ENCODE measurements around the gene ZNF107. TPM values are rescaled to one million over a fixed set of nuclear protein-coding genes. Genes with fewer than 3 reads are reported as not detected.

ZNF107 gene
- total and polyA plus RNA-seq, 2 of the 13 experiments (the other 11 are each of a cell fraction or from before 2014, with no cell fraction given) = 2.5 to 5.4 TPM

DNA sequence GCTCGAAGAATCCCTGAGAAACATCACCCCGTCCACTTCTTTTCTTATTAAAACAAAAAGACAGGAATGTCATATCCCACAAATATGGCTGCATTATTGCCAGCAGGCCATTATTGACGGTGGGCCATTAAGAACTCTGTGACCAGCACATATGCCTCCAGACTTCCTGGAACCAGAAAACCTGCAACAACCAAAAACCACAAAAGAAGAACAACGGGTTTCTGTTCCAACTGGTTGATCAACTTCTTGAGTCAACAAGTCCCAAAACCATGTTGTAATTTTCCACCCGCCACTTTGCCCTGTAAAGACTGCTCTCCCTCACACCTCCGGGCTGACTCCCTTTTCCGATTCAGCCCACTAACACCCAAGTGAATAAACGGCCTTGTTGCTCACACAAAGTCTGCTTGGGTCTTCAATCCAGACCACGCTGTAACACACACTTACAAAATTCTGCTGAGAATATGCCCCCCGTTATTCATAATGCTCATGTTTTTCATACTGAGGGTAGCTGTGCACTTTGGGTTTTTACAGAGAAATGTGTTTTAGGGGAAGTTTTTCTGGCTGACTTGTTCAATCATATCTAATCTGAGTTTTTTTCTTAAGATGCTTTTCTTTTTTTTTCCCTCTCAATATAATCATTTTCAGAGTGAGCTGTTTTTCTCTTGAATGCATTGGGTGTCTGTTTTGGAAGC lies 20.7 kb downstream of the ZNF107 start (continued):
- TF ChIP-seq ZNF253 (CRISPR knock-in tag; IDR thresholded peaks at IDR 0.05; ENCODE audit: borderline replicate concordance) (no peak), ETV5 (CRISPR knock-in tag; IDR thresholded peaks at IDR 0.05; ENCODE audit: borderline replicate concordance) (peak; percentile 21; the same call in 1 of the 2 replicates), BHLHE40 (IDR thresholded peaks at IDR 0.05; ENCODE audit: low read length) (no peak), KLF9 (CRISPR knock-in tag; IDR thresholded peaks at IDR 0.05; ENCODE audit: low read depth) (no peak), ZNF101 (CRISPR knock-in tag; IDR thresholded peaks at IDR 0.05; ENCODE audit: borderline replicate concordance, low read depth) (no peak), SALL2 (CRISPR knock-in tag; IDR thresholded peaks at IDR 0.05) (no peak), ZNF34 (CRISPR knock-in tag; IDR thresholded peaks at IDR 0.05; ENCODE audit: borderline replicate concordance) (no peak), SIN3B (IDR thresholded peaks at IDR 0.05; ENCODE audit: low read length) (no peak)
- TF ChIP-seq, protein P1, sequence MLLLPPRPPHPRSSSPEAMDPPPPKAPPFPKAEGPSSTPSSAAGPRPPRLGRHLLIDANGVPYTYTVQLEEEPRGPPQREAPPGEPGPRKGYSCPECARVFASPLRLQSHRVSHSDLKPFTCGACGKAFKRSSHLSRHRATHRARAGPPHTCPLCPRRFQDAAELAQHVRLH (CRISPR knock-in tag; IDR thresholded peaks at IDR 0.05; ENCODE audit: borderline replicate concordance, low read depth) = 0 out of 2 replicates have a peak, but pooled peaks have one; percentile 33
- TF ChIP-seq, protein P2, sequence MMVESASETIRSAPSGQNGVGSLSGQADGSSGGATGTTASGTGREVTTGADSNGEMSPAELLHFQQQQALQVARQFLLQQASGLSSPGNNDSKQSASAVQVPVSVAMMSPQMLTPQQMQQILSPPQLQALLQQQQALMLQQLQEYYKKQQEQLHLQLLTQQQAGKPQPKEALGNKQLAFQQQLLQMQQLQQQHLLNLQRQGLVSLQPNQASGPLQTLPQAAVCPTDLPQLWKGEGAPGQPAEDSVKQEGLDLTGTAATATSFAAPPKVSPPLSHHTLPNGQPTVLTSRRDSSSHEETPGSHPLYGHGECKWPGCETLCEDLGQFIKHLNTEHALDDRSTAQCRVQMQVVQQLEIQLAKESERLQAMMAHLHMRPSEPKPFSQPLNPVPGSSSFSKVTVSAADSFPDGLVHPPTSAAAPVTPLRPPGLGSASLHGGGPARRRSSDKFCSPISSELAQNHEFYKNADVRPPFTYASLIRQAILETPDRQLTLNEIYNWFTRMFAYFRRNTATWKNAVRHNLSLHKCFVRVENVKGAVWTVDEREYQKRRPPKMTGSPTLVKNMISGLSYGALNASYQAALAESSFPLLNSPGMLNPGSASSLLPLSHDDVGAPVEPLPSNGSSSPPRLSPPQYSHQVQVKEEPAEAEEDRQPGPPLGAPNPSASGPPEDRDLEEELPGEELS (CRISPR knock-in tag; IDR thresholded peaks at IDR 0.05) = 0 out of 2 replicates have a peak, but pooled peaks have one; percentile 28
- TF ChIP-seq, protein P3, sequence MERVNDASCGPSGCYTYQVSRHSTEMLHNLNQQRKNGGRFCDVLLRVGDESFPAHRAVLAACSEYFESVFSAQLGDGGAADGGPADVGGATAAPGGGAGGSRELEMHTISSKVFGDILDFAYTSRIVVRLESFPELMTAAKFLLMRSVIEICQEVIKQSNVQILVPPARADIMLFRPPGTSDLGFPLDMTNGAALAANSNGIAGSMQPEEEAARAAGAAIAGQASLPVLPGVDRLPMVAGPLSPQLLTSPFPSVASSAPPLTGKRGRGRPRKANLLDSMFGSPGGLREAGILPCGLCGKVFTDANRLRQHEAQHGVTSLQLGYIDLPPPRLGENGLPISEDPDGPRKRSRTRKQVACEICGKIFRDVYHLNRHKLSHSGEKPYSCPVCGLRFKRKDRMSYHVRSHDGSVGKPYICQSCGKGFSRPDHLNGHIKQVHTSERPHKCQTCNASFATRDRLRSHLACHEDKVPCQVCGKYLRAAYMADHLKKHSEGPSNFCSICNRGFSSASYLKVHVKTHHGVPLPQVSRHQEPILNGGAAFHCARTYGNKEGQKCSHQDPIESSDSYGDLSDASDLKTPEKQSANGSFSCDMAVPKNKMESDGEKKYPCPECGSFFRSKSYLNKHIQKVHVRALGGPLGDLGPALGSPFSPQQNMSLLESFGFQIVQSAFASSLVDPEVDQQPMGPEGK (CRISPR knock-in tag; IDR thresholded peaks at IDR 0.05) = no peak
- TF ChIP-seq, protein P4, sequence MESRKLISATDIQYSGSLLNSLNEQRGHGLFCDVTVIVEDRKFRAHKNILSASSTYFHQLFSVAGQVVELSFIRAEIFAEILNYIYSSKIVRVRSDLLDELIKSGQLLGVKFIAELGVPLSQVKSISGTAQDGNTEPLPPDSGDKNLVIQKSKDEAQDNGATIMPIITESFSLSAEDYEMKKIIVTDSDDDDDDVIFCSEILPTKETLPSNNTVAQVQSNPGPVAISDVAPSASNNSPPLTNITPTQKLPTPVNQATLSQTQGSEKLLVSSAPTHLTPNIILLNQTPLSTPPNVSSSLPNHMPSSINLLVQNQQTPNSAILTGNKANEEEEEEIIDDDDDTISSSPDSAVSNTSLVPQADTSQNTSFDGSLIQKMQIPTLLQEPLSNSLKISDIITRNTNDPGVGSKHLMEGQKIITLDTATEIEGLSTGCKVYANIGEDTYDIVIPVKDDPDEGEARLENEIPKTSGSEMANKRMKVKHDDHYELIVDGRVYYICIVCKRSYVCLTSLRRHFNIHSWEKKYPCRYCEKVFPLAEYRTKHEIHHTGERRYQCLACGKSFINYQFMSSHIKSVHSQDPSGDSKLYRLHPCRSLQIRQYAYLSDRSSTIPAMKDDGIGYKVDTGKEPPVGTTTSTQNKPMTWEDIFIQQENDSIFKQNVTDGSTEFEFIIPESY (CRISPR knock-in tag; IDR thresholded peaks at IDR 0.05) = peak; percentile 85
- TF ChIP-seq, protein P5, sequence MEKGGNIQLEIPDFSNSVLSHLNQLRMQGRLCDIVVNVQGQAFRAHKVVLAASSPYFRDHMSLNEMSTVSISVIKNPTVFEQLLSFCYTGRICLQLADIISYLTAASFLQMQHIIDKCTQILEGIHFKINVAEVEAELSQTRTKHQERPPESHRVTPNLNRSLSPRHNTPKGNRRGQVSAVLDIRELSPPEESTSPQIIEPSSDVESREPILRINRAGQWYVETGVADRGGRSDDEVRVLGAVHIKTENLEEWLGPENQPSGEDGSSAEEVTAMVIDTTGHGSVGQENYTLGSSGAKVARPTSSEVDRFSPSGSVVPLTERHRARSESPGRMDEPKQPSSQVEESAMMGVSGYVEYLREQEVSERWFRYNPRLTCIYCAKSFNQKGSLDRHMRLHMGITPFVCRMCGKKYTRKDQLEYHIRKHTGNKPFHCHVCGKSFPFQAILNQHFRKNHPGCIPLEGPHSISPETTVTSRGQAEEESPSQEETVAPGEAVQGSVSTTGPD (CRISPR knock-in tag; IDR thresholded peaks at IDR 0.05) = 0 out of 2 replicates have a peak, but pooled peaks have one; percentile 26
- TF ChIP-seq, protein P6, sequence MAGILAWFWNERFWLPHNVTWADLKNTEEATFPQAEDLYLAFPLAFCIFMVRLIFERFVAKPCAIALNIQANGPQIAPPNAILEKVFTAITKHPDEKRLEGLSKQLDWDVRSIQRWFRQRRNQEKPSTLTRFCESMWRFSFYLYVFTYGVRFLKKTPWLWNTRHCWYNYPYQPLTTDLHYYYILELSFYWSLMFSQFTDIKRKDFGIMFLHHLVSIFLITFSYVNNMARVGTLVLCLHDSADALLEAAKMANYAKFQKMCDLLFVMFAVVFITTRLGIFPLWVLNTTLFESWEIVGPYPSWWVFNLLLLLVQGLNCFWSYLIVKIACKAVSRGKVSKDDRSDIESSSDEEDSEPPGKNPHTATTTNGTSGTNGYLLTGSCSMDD (CRISPR knock-in tag; IDR thresholded peaks at IDR 0.05) = no peak
